ENCODE measurements around the gene PEMT.
A peak's percentile ranks its signal among the peaks of the same experiment; 100 is the strongest.
"Not testable (repeated sequence)": the region's sequence is repeated elsewhere in the genome, so short reads cannot be mapped to it uniquely, and the experiment has no call there.

PEMT gene

DNA sequence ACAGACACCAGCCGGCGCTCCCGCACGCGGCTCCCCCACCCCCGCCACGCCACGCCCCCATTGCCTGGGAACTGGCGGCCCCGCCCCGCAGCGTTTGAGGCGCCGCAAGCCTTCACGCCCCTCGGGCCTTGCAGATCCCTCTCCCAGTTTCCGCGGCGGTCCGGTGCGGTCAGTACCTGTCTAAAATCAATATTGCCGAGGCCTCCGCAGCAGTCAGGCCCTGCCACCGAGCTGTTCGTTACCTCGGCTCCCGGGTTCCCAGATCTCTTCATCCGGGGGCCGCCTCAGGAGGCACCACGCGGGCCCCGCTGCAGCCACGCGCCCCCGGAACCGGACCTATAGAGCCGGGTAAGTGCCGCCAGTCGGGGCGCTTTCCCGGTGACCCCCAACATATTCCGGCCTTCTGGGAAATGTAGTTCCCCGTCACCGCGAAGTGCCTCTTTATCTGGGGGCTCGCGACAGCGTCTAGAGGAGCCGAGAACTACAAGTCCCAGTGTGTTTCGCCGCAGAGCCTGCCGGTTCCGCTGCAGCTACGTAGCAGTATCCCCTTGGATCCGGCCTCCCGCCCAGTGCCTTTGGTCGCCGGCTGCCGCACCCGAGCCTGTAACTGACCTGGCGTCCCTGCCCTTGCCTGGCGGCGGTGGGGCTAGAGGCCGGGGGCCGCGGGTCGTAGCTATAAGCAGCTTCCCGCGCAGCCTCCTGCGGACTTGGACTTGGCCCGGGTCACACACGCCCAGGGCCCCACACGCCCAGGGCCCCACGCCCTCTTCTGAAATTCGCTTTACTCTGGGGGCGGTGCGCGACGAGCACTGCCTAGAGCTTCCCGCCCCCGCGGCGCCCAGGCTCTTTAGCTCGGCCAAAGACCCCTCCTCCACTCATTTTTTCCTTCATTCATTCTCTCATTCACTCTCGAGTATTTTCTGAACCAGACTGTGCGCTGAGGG lies at the start of gene PEMT:
PEMT (minus strand) TSS at position 354 of the 944 bp plus-strand sequence; CDS start at position 272, 82 bp downstream.
- Histone ChIP-seq H3K4me1 (ENCODE audit: control insufficient read depth, insufficient read depth, low read length) (peaks cover 21% of the 10 kb centered on the region), H3K27me3 (ENCODE audit: control insufficient read depth, insufficient read depth, low read length) (no peaks in the 10 kb centered on the region), H3K4me3 (ENCODE audit: low read length) (peak within 1 kb of the TSS; percentile 75), H3K36me3 (ENCODE audit: control insufficient read depth, insufficient read depth, low read length) (no peaks in the 10 kb centered on the region), H3K9me3 (ENCODE audit: control insufficient read depth, low read length) (no peaks in the 10 kb centered on the region), H3K9ac (ENCODE audit: low read length) (peak within 1 kb of the TSS; percentile 77)

GRCh38 chr17:17639661-17640270 lies 48.3 kb upstream of the PEMT start:
- H3K9ac ChIP-seq (ENCODE audit: low read length): not testable (repeated sequence)

DNA sequence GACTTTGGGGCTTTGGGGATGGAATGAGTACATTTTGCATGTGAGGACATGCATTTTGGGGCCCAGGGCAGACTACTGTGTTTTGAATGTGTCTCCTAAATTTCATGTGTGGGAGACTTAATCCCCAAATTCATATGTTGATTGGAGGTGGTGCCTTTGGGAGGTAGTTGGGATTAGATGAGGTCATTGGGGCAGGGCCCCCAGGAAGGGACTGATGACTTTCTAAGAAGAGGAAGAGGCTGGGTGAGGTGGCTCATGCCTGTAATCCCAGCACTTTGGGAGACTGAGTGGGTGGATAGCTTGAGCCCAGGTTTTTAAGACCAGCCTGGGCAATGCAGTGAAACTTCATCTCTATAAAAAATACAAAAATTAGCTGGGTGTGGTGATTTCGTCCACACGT lies 47.0 kb upstream of the PEMT start:
- no peak overlapping the region for H3K9ac ChIP-seq (ENCODE audit: low read length)
- no peaks in the 10 kb centered on the region for H3K36me3 ChIP-seq (ENCODE audit: control insufficient read depth, insufficient read depth, low read length)
- no peak overlapping the region for H3K4me3 ChIP-seq (ENCODE audit: low read length)
- no peaks in the 10 kb centered on the region for H3K9me3 ChIP-seq (ENCODE audit: control insufficient read depth, low read length)
- H3K27me3 ChIP-seq (ENCODE audit: control insufficient read depth, insufficient read depth, low read length): no peaks in the 10 kb centered on the region
- H3K4me1 ChIP-seq (ENCODE audit: control insufficient read depth, insufficient read depth, low read length): no peaks in the 10 kb centered on the region

More at GRCh38 chr17:17639661-17640270, 48.3 kb upstream of the PEMT start:
- not testable (repeated sequence) for H3K27me3 ChIP-seq (ENCODE audit: control insufficient read depth, insufficient read depth, low read length); H3K4me3 ChIP-seq (ENCODE audit: low read length); H3K4me1 ChIP-seq (ENCODE audit: control insufficient read depth, insufficient read depth, low read length); H3K9me3 ChIP-seq (ENCODE audit: control insufficient read depth, low read length); H3K36me3 ChIP-seq (ENCODE audit: control insufficient read depth, insufficient read depth, low read length)

DNA sequence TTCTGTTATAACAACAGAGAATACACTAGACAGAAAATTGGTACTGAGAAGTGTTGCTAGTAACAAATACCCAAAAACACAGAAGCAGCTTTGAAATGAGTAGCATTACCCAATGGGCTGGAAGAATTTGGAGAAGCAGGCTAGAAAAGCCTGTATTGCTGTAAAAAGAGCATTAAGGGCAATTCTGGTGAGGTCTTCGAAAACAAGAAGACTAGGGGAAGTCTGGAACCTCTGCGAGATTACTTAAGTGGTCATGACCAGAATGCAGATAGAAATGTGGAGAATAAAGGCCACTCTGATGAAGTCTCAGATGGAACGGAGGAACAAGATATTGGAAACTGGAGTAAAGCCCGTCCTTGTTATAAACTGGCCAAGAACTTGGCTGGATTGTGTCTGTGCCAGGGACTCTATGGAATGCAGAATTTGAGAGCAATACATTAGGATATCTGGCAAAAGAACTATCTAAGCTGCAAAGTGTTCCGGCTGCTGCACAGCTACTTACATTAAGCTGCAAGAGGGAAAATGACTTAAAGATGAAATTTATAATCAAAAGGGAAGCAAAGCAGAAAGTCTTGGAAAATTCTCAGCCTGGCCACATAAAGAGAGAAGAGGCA lies 44.9 kb upstream of the PEMT start:
- no peaks in the 10 kb centered on the region for H3K9me3 ChIP-seq (ENCODE audit: control insufficient read depth, low read length)
- no peaks in the 10 kb centered on the region for H3K36me3 ChIP-seq (ENCODE audit: control insufficient read depth, insufficient read depth, low read length)
- H3K4me1 ChIP-seq (ENCODE audit: control insufficient read depth, insufficient read depth, low read length): no peaks in the 10 kb centered on the region
- H3K27me3 ChIP-seq (ENCODE audit: control insufficient read depth, insufficient read depth, low read length): no peaks in the 10 kb centered on the region
- H3K4me3 ChIP-seq (ENCODE audit: low read length): no peak overlapping the region
- H3K9ac ChIP-seq (ENCODE audit: low read length): no peak overlapping the region

DNA sequence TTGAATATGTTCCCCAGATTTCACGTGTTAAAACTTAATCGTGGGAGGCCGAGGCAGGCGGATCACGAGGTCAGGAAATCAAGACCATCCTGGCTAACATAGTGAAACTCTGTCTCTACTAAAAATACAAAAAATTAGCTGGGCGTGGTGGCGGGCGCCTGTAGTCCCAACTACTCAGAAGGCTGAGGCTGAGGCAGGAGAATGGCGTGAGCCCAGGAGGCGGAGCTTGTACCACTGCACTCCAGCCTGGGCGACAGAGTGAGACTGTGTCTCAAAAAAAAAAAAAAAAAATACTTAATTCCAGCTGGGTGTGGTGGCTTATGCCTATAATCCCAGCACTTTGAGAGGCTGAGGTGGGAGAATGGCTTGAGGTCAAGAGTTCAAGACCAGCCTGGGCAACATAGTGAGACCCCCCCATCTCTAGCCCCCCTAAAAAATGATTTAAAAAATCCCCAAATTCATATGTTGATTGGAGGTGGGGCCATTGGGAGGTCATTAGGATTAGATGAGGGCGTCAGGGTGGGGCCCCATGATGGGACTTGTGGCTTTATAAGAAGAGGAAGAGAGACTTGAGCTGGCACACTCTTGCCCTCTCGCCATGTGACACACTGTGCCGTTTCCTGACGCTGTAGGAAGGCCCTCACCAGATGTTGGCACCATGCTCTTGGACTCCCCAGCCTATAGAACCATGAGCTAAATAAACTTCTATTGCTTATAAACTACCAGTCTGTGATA lies 44.2 kb upstream of the PEMT start:
- not testable (repeated sequence) for H3K36me3 ChIP-seq (ENCODE audit: control insufficient read depth, insufficient read depth, low read length); H3K9ac ChIP-seq (ENCODE audit: low read length); H3K9me3 ChIP-seq (ENCODE audit: control insufficient read depth, low read length); H3K27me3 ChIP-seq (ENCODE audit: control insufficient read depth, insufficient read depth, low read length); H3K4me3 ChIP-seq (ENCODE audit: low read length); H3K4me1 ChIP-seq (ENCODE audit: control insufficient read depth, insufficient read depth, low read length)

DNA sequence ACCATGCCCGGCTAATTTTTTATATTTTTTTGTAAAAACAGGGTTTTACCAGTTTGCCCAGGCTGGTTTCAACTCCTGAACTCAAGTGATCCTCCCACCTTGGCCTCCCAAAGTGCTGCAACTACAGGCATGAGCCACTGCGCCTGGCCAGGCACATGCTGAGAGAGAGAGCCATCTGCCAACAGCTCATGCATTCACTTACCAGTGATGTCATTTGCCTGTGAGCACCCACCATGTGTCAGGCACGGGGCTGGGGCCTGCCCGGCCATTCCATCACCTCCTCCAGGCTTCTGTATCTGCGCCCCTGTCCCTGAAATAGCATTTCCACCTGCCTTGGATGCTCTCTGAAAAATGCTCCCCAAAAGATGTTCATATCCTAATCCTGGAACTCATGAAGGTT lies 43.6 kb upstream of the PEMT start:
- no peaks in the 10 kb centered on the region for H3K36me3 ChIP-seq (ENCODE audit: control insufficient read depth, insufficient read depth, low read length)
- H3K4me1 ChIP-seq (ENCODE audit: control insufficient read depth, insufficient read depth, low read length): no peaks in the 10 kb centered on the region
- H3K9me3 ChIP-seq (ENCODE audit: control insufficient read depth, low read length): no peaks in the 10 kb centered on the region
- H3K9ac ChIP-seq (ENCODE audit: low read length): no peak overlapping the region
- H3K4me3 ChIP-seq (ENCODE audit: low read length): no peak overlapping the region
- no peaks in the 10 kb centered on the region for H3K27me3 ChIP-seq (ENCODE audit: control insufficient read depth, insufficient read depth, low read length)

DNA sequence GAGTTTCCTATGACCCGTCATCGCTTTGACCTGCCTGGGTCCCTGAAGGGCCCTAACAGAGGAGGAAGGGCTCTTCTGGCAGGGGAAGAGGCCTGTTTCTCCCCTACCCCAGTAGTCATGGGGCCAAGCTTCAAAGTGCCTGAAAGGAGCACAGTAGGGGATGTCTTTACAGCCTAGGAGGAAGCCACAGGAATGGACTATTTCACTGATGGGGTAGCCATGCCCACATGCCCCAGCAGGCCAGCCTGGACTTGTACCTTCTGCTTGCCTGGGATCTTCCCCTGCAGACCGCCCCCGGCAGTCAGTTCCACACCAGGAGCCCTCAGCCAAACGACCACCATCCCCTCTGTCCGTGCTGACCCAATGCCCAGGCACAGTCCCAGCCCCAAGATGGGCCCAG lies 41.8 kb upstream of the PEMT start:
- Histone ChIP-seq H3K27me3 (ENCODE audit: control insufficient read depth, insufficient read depth, low read length) (no peaks in the 10 kb centered on the region), H3K4me1 (ENCODE audit: control insufficient read depth, insufficient read depth, low read length) (no peaks in the 10 kb centered on the region), H3K9me3 (ENCODE audit: control insufficient read depth, low read length) (no peaks in the 10 kb centered on the region), H3K9ac (ENCODE audit: low read length) (no peak overlapping the region), H3K36me3 (ENCODE audit: control insufficient read depth, insufficient read depth, low read length) (no peaks in the 10 kb centered on the region), H3K4me3 (ENCODE audit: low read length) (no peak overlapping the region)

GRCh38 chr17:17632690-17633089 lies 41.2 kb upstream of the PEMT start:
- not testable (repeated sequence) for H3K4me3 ChIP-seq (ENCODE audit: low read length); H3K4me1 ChIP-seq (ENCODE audit: control insufficient read depth, insufficient read depth, low read length); H3K36me3 ChIP-seq (ENCODE audit: control insufficient read depth, insufficient read depth, low read length); H3K9me3 ChIP-seq (ENCODE audit: control insufficient read depth, low read length); H3K9ac ChIP-seq (ENCODE audit: low read length); H3K27me3 ChIP-seq (ENCODE audit: control insufficient read depth, insufficient read depth, low read length)

DNA sequence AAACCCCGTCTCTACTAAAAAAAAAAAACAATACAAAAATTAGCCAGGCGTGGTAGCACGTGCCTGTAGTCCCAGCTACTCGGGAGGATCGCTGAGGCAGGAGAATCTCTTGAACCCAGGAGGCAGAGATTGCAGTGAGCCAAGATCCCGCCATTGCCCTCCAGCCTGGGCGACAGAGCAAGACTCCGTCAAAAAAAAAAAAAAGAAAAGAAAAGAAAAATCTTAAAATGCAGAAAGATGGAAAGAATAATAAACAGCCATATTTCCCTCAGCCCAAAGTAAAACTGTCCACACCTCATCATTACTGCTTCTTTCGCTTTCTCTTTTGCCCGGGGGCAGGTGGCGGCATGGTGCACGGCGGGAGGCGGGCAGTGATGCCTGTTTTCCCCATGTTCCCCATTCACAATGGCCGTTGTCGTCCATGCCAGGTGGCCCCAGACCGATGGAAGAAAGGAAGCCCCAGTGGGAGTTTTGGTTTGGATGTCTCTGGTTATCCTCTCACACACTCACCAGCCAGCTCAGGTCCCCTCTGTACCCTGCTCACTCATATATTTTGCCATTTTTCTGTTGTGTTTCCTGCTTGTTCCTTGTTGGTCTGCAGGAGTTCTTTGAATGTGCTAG lies 37.0 kb upstream of the PEMT start:
- Histone ChIP-seq H3K27me3 (ENCODE audit: control insufficient read depth, insufficient read depth, low read length) (no peaks in the 10 kb centered on the region), H3K9ac (ENCODE audit: low read length) (no peak overlapping the region), H3K4me3 (ENCODE audit: low read length) (no peak overlapping the region), H3K9me3 (ENCODE audit: control insufficient read depth, low read length) (no peaks in the 10 kb centered on the region), H3K4me1 (ENCODE audit: control insufficient read depth, insufficient read depth, low read length) (no peaks in the 10 kb centered on the region), H3K36me3 (ENCODE audit: control insufficient read depth, insufficient read depth, low read length) (no peaks in the 10 kb centered on the region)

GRCh38 chr17:17626840-17627239 lies 35.3 kb upstream of the PEMT start:
- Histone ChIP-seq H3K9ac (ENCODE audit: low read length) (no peak overlapping the region), H3K4me3 (ENCODE audit: low read length) (no peak overlapping the region), H3K4me1 (ENCODE audit: control insufficient read depth, insufficient read depth, low read length) (no peaks in the 10 kb centered on the region), H3K36me3 (ENCODE audit: control insufficient read depth, insufficient read depth, low read length) (no peaks in the 10 kb centered on the region), H3K27me3 (ENCODE audit: control insufficient read depth, insufficient read depth, low read length) (no peaks in the 10 kb centered on the region), H3K9me3 (ENCODE audit: control insufficient read depth, low read length) (no peaks in the 10 kb centered on the region)

GRCh38 chr17:17626151-17626805 lies 34.8 kb upstream of the PEMT start:
- no peaks in the 10 kb centered on the region for H3K27me3 ChIP-seq (ENCODE audit: control insufficient read depth, insufficient read depth, low read length)
- no peaks in the 10 kb centered on the region for H3K9me3 ChIP-seq (ENCODE audit: control insufficient read depth, low read length)
- no peaks in the 10 kb centered on the region for H3K4me1 ChIP-seq (ENCODE audit: control insufficient read depth, insufficient read depth, low read length)
- no peak overlapping the region for H3K4me3 ChIP-seq (ENCODE audit: low read length)
- H3K36me3 ChIP-seq (ENCODE audit: control insufficient read depth, insufficient read depth, low read length): no peaks in the 10 kb centered on the region
- no peak overlapping the region for H3K9ac ChIP-seq (ENCODE audit: low read length)

All from mucosa of stomach (tissue), 1 donor.